ENCODE measurements around the gene CERS1.
"Not testable (repeated sequence)": the region's sequence is repeated elsewhere in the genome, so short reads cannot be mapped to it uniquely, and the experiment has no call there.

DNA sequence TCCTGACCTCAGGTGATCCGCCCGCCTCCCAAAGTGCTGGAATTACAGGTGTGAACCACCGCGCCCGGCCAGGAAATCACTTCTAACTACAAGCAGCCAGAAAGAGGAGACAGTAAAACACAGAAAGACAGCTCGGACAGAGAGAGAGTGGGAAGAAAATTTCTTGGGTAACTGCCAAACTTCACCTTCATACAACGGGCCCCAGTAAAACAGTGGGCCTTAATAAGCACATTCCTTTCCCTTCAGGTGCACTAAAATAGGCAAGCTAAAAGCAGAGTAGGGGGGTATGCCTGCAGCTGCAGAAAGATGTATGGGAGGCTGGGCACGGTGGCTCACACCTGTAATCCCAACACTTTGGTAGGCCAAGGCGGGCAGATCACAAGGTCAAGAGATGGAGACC is 21.6 kb upstream of the CERS1 start:
- not testable (repeated sequence) for TF ChIP-seq POLR2A (IDR thresholded peaks at IDR 0.05; ENCODE audit: low read length); ZFP36 (IDR thresholded peaks at IDR 0.05; ENCODE audit: borderline replicate concordance, partially characterized antibody); RCOR1 (IDR thresholded peaks at IDR 0.05; ENCODE audit: low read depth, low read length); EP300 (IDR thresholded peaks at IDR 0.05); RFX5 (IDR thresholded peaks at IDR 0.05)
- TF ChIP-seq, protein P1, sequence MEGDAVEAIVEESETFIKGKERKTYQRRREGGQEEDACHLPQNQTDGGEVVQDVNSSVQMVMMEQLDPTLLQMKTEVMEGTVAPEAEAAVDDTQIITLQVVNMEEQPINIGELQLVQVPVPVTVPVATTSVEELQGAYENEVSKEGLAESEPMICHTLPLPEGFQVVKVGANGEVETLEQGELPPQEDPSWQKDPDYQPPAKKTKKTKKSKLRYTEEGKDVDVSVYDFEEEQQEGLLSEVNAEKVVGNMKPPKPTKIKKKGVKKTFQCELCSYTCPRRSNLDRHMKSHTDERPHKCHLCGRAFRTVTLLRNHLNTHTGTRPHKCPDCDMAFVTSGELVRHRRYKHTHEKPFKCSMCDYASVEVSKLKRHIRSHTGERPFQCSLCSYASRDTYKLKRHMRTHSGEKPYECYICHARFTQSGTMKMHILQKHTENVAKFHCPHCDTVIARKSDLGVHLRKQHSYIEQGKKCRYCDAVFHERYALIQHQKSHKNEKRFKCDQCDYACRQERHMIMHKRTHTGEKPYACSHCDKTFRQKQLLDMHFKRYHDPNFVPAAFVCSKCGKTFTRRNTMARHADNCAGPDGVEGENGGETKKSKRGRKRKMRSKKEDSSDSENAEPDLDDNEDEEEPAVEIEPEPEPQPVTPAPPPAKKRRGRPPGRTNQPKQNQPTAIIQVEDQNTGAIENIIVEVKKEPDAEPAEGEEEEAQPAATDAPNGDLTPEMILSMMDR (IDR thresholded peaks at IDR 0.05) = not testable (repeated sequence)
- TF ChIP-seq, protein P2, sequence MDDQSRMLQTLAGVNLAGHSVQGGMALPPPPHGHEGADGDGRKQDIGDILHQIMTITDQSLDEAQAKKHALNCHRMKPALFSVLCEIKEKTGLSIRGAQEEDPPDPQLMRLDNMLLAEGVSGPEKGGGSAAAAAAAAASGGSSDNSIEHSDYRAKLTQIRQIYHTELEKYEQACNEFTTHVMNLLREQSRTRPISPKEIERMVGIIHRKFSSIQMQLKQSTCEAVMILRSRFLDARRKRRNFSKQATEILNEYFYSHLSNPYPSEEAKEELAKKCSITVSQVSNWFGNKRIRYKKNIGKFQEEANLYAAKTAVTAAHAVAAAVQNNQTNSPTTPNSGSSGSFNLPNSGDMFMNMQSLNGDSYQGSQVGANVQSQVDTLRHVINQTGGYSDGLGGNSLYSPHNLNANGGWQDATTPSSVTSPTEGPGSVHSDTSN (IDR thresholded peaks at IDR 0.05) = not testable (repeated sequence)
